CD4-positive, alpha-beta T cell (primary cell): ENCODE data around the gene ZNF792. TPM values are rescaled to one million over a fixed set of nuclear protein-coding genes. Genes with fewer than 3 reads are reported as not detected.
"Not testable (repeated sequence)": the region's sequence is repeated elsewhere in the genome, so short reads cannot be mapped to it uniquely, and the experiment has no call there.

ENCODE experiments used
- ATAC-seq: fragments of 200-7000 bp; cut with Tn5 transposase; one replicate; pipeline ENCODE4 v1.10.0; 2022; ENCODE audit warnings: mild to moderate bottlenecking; ENCODE audit not compliant: poor library complexity
- CTCF ChIA-PET: fragments of 350-600 bp; sonication (Branson Sonifier 250); formaldehyde crosslinking; loops from one replicate; lab custom pipeline; 2021; ENCODE audit warnings: antibody characterized with exemption, inconsistent platforms; lab: Charles Lee
- POLR2A ChIA-PET: fragments of 350-600 bp; sonication (Branson Sonifier 250); formaldehyde crosslinking; loops from one replicate; lab custom pipeline; 2021; ENCODE audit warnings: antibody characterized with exemption, inconsistent platforms; lab: Charles Lee
- DNase-seq, 14 experiments: peaks; one replicate each; pipeline ENCODE4 v3.0.0-alpha.2; 2013 to 2020; ENCODE audit warnings: mixed read lengths in 2 of 14
- H3K27ac ChIP-seq, 2 donors: one replicate each; pipeline versions ENCODE4 v1.5.1 to v1.7.0; 2013; ENCODE audit warnings: low read length in 2 of 2, low read depth in 1 of 2, mild to moderate bottlenecking in 1 of 2
- H3K27me3 ChIP-seq, 2 experiments: 1 replicate in 1 of 2; 2 replicates in 1 of 2; pipeline versions ENCODE4 v1.6.1 to v1.7.0; 2013; ENCODE audit warnings: low read length in 2 of 2, control low read depth in 1 of 2, mild to moderate bottlenecking in 1 of 2, moderate library complexity in 1 of 2; ENCODE audit not compliant: insufficient read depth in 2 of 2, control insufficient read depth in 1 of 2
- H3K36me3 ChIP-seq: one replicate; pipeline ENCODE4 v1.6.1; 2013; ENCODE audit warnings: low read length, control low read depth; ENCODE audit not compliant: insufficient read depth
- H3K4me1 ChIP-seq: one replicate; pipeline ENCODE4 v1.6.1; 2013; ENCODE audit warnings: low read length, control low read depth; ENCODE audit not compliant: insufficient read depth
- H3K4me3 ChIP-seq: one replicate; pipeline ENCODE4 v1.5.1; 2013; ENCODE audit warnings: mild to moderate bottlenecking, low read length, moderate library complexity
- H3K9me3 ChIP-seq, 2 experiments: 1 replicate in 1 of 2; 2 replicates in 1 of 2; pipeline versions ENCODE4 v1.6.1 to v1.7.0; 2013; ENCODE audit warnings: low read length in 2 of 2, mild to moderate bottlenecking in 2 of 2, control low read depth in 1 of 2, moderate library complexity in 1 of 2; ENCODE audit not compliant: control insufficient read depth in 1 of 2, insufficient read depth in 1 of 2
- H3K27ac Mint-ChIP-seq: one replicate; pipeline ENCODE4 v1.8.0; 2020; ENCODE audit warnings: mixed read lengths
- H3K27me3 Mint-ChIP-seq: one replicate; pipeline ENCODE4 v1.8.0; 2021; ENCODE audit warnings: mixed read lengths
- H3K36me3 Mint-ChIP-seq: one replicate; pipeline ENCODE4 v1.8.0; 2021; ENCODE audit warnings: low read depth, mixed read lengths
- H3K4me1 Mint-ChIP-seq: one replicate; pipeline ENCODE4 v1.8.0; 2021; ENCODE audit warnings: low read depth, mixed read lengths
- H3K4me3 Mint-ChIP-seq: one replicate; pipeline ENCODE4 v1.8.0; 2020; ENCODE audit warnings: mild to moderate bottlenecking, mixed read lengths
- H3K9me3 Mint-ChIP-seq: one replicate; pipeline ENCODE4 v1.8.0; 2020; ENCODE audit warnings: mixed read lengths
- CTCF ChIP-seq: fragments of 200-600 bp; IDR thresholded peaks from one replicate; pipeline ENCODE4 v1.8.0; 2022; ENCODE audit warnings: antibody characterized with exemption, mild to moderate bottlenecking
- intact Hi-C, 2 experiments: fragments of 100-400 bp; cut with DNase I in 1 of 2; cut with micrococcal nuclease in 1 of 2; formaldehyde crosslinking; loops; one replicate each; pipeline versions ENCODE4 v1.15.1 to v1.9.0; 2023 to 2025; cut with DNase I, micrococcal nuclease
- total RNA-seq, 174 experiments: library from RNA in 2 of 174; stranded (reverse) in 2 of 174; gene quantifications; one replicate each; pipeline ENCODE4 v1.2.3 and lab custom pipeline; 2021 to 2026

The ZNF792 gene
- total RNA-seq, 2 experiments from 2014 or later: 6.8 to 8.9 TPM

- Mint-ChIP-seq H3K9me3 (no peaks in the 10 kb centered on the region), H3K4me1 (peaks cover 68% of the 10 kb centered on the region), H3K36me3 (peaks cover 6% of the 10 kb centered on the region), H3K4me3 (no peak overlapping the region), H3K27ac (peak overlapping the region; percentile 98), H3K27me3 (no peaks in the 10 kb centered on the region)
- Histone ChIP-seq H3K9me3 (peaks cover 0 to 7% of the 10 kb centered on the region in 2 experiments), H3K27ac (no peak overlapping the region), H3K4me3 (no peak overlapping the region), H3K27me3 (no peaks in the 10 kb centered on the region), H3K36me3 (no peaks in the 10 kb centered on the region), H3K4me1 (peaks cover 59% of the 10 kb centered on the region)
- ATAC-seq: no peak
- CTCF ChIA-PET: no interaction called here
- no peak for DNase-seq
- POLR2A ChIA-PET: interaction anchor here (1.7 to 10.3 kb wide), 3 partner anchors 8 to 16 kb away, joined by 5 to 205 read pairs (median 15); no protein-coding TSS in a partner anchor
- no peak for TF ChIP-seq CTCF
- intact Hi-C loops: loop anchor here in 1 of 2 experiments (5.0 kb wide), 1 partner anchor 212 kb away; no protein-coding TSS in a partner anchor
Measured at GRCh38 chr19:34995551-34995950, 31.5 kb upstream of the ZNF792 start.

GRCh38 chr19:34994643-34995541 is 30.9 kb upstream of the ZNF792 start:
- ATAC-seq: no peak

GRCh38 chr19:34994286-34994642 is 30.2 kb upstream of the ZNF792 start:
- Mint-ChIP-seq H3K4me1 (peaks cover 74% of the 10 kb centered on the region), H3K9me3 (no peaks in the 10 kb centered on the region), H3K27me3 (no peaks in the 10 kb centered on the region), H3K36me3 (peaks cover 6% of the 10 kb centered on the region), H3K27ac (peak overlapping the region; percentile 98), H3K4me3 (no peak overlapping the region)
- H3K27ac ChIP-seq: no peak overlapping the region
- CTCF ChIA-PET: interaction anchor here (0.9 kb wide), 1 partner anchor 50 kb away, joined by 3 read pairs; no protein-coding TSS in a partner anchor
- intact Hi-C loops: no loop called here
- peaks cover 54% of the 10 kb centered on the region for H3K4me1 ChIP-seq
- H3K9me3 ChIP-seq: peaks cover 0 to 7% of the 10 kb centered on the region in 2 experiments
- TF ChIP-seq CTCF: no peak
- no peak overlapping the region for H3K4me3 ChIP-seq
- DNase-seq (no peak), ATAC-seq (no peak)
- POLR2A ChIA-PET: interaction anchor here (10.3 kb wide), 1 partner anchor 17 kb away, joined by 205 read pairs; no protein-coding TSS in a partner anchor
- no peaks in the 10 kb centered on the region for H3K36me3 ChIP-seq
- no peaks in the 10 kb centered on the region for H3K27me3 ChIP-seq

More at GRCh38 chr19:34994643-34995541, 30.9 kb upstream of the ZNF792 start:
- H3K36me3 ChIP-seq: no peaks in the 10 kb centered on the region
- H3K4me1 Mint-ChIP-seq: peaks cover 75% of the 10 kb centered on the region
- H3K9me3 Mint-ChIP-seq: no peaks in the 10 kb centered on the region
- intact Hi-C loops: loop anchor here in 1 of 2 experiments (5.0 kb wide), 1 partner anchor 212 kb away; no protein-coding TSS in a partner anchor
- H3K36me3 Mint-ChIP-seq: peaks cover 6% of the 10 kb centered on the region
- no peak for TF ChIP-seq CTCF
- peaks cover 61% of the 10 kb centered on the region for H3K4me1 ChIP-seq
- H3K27me3 ChIP-seq: no peaks in the 10 kb centered on the region
- CTCF ChIA-PET: interaction anchor here (0.9 kb wide), 1 partner anchor 49 kb away, joined by 3 read pairs; no protein-coding TSS in a partner anchor
- H3K4me3 ChIP-seq: no peak overlapping the region
- POLR2A ChIA-PET: interaction anchor here (1.7 to 10.3 kb wide), 3 partner anchors 7 to 17 kb away, joined by 5 to 205 read pairs (median 15); no protein-coding TSS in a partner anchor
- no peak overlapping the region for H3K27ac ChIP-seq
- H3K27me3 Mint-ChIP-seq: no peaks in the 10 kb centered on the region
- peak overlapping the region; percentile 98 for H3K27ac Mint-ChIP-seq
- DNase-seq: no peak
- no peak overlapping the region for H3K4me3 Mint-ChIP-seq
- peaks cover 0 to 7% of the 10 kb centered on the region in 2 experiments for H3K9me3 ChIP-seq

GRCh38 chr19:34992582-34992981 is 28.6 kb upstream of the ZNF792 start:
- H3K36me3 Mint-ChIP-seq, H3K36me3 ChIP-seq, H3K27ac ChIP-seq, ATAC-seq, CTCF ChIA-PET, H3K27me3 ChIP-seq, H3K4me3 ChIP-seq, H3K9me3 ChIP-seq, H3K27me3 Mint-ChIP-seq, intact Hi-C loops, H3K9me3 Mint-ChIP-seq: not testable (repeated sequence)
- DNase-seq: peak in 3 of 14 experiments; percentile 39 to 46 (median 46)
- peak overlapping the region; percentile 63 for H3K27ac Mint-ChIP-seq
- POLR2A ChIA-PET: interaction anchor here (0.7 to 0.8 kb wide), 3 partner anchors 9 to 22 kb away, joined by 3 to 6 read pairs (median 6); no protein-coding TSS in a partner anchor
- H3K4me1 ChIP-seq: peaks cover 37% of the 10 kb centered on the region
- peaks cover 60% of the 10 kb centered on the region for H3K4me1 Mint-ChIP-seq
- H3K4me3 Mint-ChIP-seq: peak overlapping the region; percentile 74
